Psoas muscle (tissue), 8 donors: ENCODE measurements around the gene RRP15. TPM values are rescaled to one million over a fixed set of nuclear protein-coding genes. Genes with fewer than 3 reads are reported as not detected.
"Not testable (repeated sequence)": the region's sequence is repeated elsewhere in the genome, so short reads cannot be mapped to it uniquely, and the experiment has no call there.

Experiments
- ATAC-seq, 4 donors: fragments of 200-7000 bp; cut with Tn5 transposase; one replicate each; pipeline ENCODE4 v1.9.1; 2020; ENCODE audit warnings: moderate library complexity in 3 of 4, mild to moderate bottlenecking in 2 of 4
- DNase-seq, 2 donors: peaks; one replicate each; pipeline ENCODE4 v3.0.0-alpha.2; 2020
- H3K27ac ChIP-seq: fragments of 200-600 bp; one replicate; pipeline ENCODE4 v1.8.0; 2022
- H3K27me3 ChIP-seq, 3 donors: fragments of 200-600 bp in 1 of 3; one replicate each; pipeline versions ENCODE4 v1.6.1 to v1.8.0; 2013 to 2022; ENCODE audit warnings: low read length in 2 of 3, mild to moderate bottlenecking in 2 of 3, moderate library complexity in 1 of 3; ENCODE audit not compliant: insufficient read depth in 3 of 3
- H3K36me3 ChIP-seq, 2 donors: fragments of 200-600 bp in 1 of 2; one replicate each; pipeline versions ENCODE4 v1.6.1 to v1.8.0; 2013 to 2022; ENCODE audit warnings: low read depth in 1 of 2, mild to moderate bottlenecking in 1 of 2, moderate library complexity in 1 of 2; ENCODE audit not compliant: insufficient read depth in 1 of 2
- H3K4me1 ChIP-seq: fragments of 200-600 bp; one replicate; pipeline ENCODE4 v1.8.0; 2022
- H3K4me3 ChIP-seq: fragments of 200-600 bp; one replicate; pipeline ENCODE4 v1.8.0; 2022; ENCODE audit warnings: mild to moderate bottlenecking
- H3K9me3 ChIP-seq: fragments of 200-600 bp; one replicate; pipeline ENCODE4 v1.8.0; 2022
- WGBS, 3 donors: extraction: QIAGEN DNeasy Blood & Tissue Kit; methylation state at CpG; one replicate each; pipeline versions ENCODE4 v1.1.6 to v1.1.7; 2013; 5-methylcytosine and 5-hydroxymethylcytosine counted together
- intact Hi-C, 2 donors: fragments of 100-400 bp; cut with DNase I; formaldehyde crosslinking; loops; one replicate each; pipeline versions ENCODE4 v1.11.0 to v1.14.2; 2022
- polyA plus RNA-seq, 3 donors: library from polyadenylated mRNA; stranded (reverse); fragments of 200-250 nt; gene quantifications; one replicate each; pipeline ENCODE4 v1.2.3, GENCODE V29; 2013
- total RNA-seq, 4 donors: library from RNA; stranded (reverse); fragmentation: NEBNext Ultra II Directional in 2 of 4; extraction: Animal tissue kit (Norgen Biotek cat#: 25700) in 2 of 4; gene quantifications; one replicate each; pipeline versions ENCODE4 v1.2.1 to v1.2.4, GENCODE V29; 2021 to 2023
- TF ChIP-seq, protein P1 (sequence below): fragments of 200-600 bp; IDR thresholded peaks from one replicate; pipeline ENCODE4 v1.8.0; 2022; ENCODE audit warnings: antibody characterized with exemption
- donor health status: healthy with polysubstance abuse.
- donor health status: DM: no; HTN: no; CAD: no; lungs with moderate emphysema.
- donor health status: Bipolar disorder and iron deficiency.
- donor health status: healthy.
- donor health status: DM: yes; HTN: yes; CAD: no.
- donor health status: DM: no; HTN: no; CAD: no.
- donor health status: DM: no; HTN: no; CAD: no.
- donor health status: DM: yes; HTN: yes; CAD: no.

RRP15 gene
- total and polyA plus RNA-seq, 7 donors = 10.1 to 58.4 (median 32.0) TPM

DNA sequence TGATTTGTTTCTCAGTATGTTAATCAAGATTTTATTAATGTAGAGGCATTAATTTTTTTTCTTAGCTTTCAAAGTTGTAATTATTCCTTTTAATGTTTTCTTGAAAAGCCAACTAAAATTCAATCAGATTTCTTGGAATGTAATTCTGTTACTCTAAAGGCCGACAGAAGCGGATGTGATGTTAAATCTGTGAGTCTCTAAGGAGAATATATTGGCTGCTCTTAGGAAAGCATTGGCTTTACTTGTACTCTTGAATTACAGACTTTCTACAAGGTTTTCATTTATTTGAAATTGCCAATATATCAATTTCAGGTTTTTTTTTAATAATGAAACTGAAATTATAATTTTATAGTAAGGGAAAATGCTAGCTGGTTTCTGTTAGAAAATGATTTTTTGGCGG, 29.2 kb downstream of the RRP15 start:
- intact Hi-C loops = loop anchor here in 1 of 2 donors (10.0 kb wide), 1 partner anchor 1260 kb away; no protein-coding TSS in a partner anchor
- TF ChIP-seq, protein P1, sequence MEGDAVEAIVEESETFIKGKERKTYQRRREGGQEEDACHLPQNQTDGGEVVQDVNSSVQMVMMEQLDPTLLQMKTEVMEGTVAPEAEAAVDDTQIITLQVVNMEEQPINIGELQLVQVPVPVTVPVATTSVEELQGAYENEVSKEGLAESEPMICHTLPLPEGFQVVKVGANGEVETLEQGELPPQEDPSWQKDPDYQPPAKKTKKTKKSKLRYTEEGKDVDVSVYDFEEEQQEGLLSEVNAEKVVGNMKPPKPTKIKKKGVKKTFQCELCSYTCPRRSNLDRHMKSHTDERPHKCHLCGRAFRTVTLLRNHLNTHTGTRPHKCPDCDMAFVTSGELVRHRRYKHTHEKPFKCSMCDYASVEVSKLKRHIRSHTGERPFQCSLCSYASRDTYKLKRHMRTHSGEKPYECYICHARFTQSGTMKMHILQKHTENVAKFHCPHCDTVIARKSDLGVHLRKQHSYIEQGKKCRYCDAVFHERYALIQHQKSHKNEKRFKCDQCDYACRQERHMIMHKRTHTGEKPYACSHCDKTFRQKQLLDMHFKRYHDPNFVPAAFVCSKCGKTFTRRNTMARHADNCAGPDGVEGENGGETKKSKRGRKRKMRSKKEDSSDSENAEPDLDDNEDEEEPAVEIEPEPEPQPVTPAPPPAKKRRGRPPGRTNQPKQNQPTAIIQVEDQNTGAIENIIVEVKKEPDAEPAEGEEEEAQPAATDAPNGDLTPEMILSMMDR = no peak
- 88 to 93% (median 92%) methylated on average over 3 of the region's 3 CpGs for WGBS, 3 donors
- DNase-seq (no peak), ATAC-seq (no peak)
- H3K27ac ChIP-seq = no peak overlapping the region
- no peaks in the 10 kb centered on the region for H3K9me3 ChIP-seq
- peaks cover 0 to 26% of the 10 kb centered on the region in 2 donors for H3K36me3 ChIP-seq
- H3K4me1 ChIP-seq = no peaks in the 10 kb centered on the region
- no peaks in the 10 kb centered on the region for H3K27me3 ChIP-seq
- H3K4me3 ChIP-seq = no peak overlapping the region

DNA sequence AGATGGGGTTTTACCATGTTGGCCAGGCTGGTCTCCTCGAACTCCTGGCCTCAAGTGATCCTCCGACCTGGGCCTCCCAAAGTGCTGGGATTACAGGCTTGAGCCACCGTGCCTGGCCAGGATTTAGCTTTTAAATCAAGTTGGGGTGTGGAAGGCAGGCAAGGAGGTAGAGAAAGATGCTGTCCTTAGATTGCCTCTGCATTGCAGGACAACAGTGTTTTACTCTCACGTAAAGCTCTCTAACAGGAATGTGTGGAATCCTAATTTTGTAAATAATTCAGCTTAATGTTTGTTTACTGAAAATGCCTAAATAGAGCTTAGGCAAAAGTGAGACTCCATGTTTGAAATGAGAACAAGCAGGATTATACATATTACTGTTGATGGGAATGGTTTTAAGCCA, 30.5 kb downstream of the RRP15 start:
- peaks cover 0 to 14% of the 10 kb centered on the region in 2 donors for H3K36me3 ChIP-seq
- H3K27me3 ChIP-seq = no peaks in the 10 kb centered on the region
- WGBS, 3 donors = 92 to 94% (median 93%) methylated on average over 4 of the region's 4 CpGs
- no peaks in the 10 kb centered on the region for H3K4me1 ChIP-seq
- H3K4me3 ChIP-seq = no peak overlapping the region
- intact Hi-C loops = loop anchor here in 1 of 2 donors (10.0 kb wide), 1 partner anchor 1259 kb away; no protein-coding TSS in a partner anchor
- ATAC-seq = no peak
- DNase-seq = no peak
- no peak overlapping the region for H3K27ac ChIP-seq
- TF ChIP-seq, protein P1 = no peak
- H3K9me3 ChIP-seq = no peaks in the 10 kb centered on the region

DNA sequence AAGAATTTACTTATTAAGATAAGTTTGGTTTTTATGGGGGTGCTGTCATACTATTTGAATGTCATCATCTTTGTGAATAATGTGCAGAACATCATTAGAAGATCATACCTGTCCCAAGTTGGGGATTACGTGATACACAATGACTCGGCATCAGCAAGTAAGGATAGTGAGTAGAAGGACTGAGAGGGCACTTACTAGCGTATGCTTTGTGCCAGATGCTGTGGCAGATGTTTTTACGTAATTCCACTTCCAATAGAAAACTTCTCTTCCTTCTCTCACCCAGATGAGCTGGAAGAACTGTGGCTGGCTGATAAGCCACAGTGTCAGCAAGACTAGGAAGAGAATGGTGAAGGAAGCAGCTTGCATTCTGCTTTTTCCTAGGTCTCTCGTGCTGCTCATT, 32.0 kb downstream of the RRP15 start:
- H3K4me1 ChIP-seq = no peaks in the 10 kb centered on the region
- DNase-seq (no peak), ATAC-seq (no peak)
- 83 to 86% (median 86%) methylated on average over 5 of the region's 5 CpGs for WGBS, 3 donors
- H3K4me3 ChIP-seq = no peak overlapping the region
- no peaks in the 10 kb centered on the region for H3K27me3 ChIP-seq
- H3K9me3 ChIP-seq = no peaks in the 10 kb centered on the region
- H3K27ac ChIP-seq = no peak overlapping the region
- intact Hi-C loops = loop anchor here in 1 of 2 donors (10.0 kb wide), 1 partner anchor 1258 kb away; no protein-coding TSS in a partner anchor
- peaks cover 0 to 10% of the 10 kb centered on the region in 2 donors for H3K36me3 ChIP-seq
- TF ChIP-seq, protein P1 = no peak

DNA sequence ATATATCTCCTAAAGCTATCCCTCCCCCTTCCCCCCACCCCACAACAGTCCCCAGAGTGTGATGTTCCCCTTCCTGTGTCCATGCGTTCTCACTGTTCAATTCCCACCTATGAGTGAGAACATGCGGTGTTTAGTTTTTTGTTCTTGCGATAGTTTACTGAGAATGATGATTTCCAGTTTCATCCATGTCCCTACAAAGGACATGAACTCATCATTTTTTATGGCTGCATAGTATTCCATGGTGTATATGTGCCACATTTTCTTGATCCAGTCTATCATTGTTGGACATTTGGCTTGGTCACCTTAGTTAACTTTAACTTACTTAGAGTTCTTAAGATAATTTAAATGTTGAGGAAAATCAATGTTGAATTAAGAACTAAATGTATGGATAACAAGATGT, 35.1 kb downstream of the RRP15 start:
- intact Hi-C loops, H3K9me3 ChIP-seq, ATAC-seq, H3K4me3 ChIP-seq, H3K27ac ChIP-seq, H3K4me1 ChIP-seq, H3K27me3 ChIP-seq, DNase-seq: not testable (repeated sequence)
- H3K36me3 ChIP-seq = peaks cover 0 to 27% of the 10 kb centered on the region in 2 donors
- WGBS, 3 donors = 98 to 100% (median 100%) methylated on average over 1 to 3 of the region's 3 CpGs

DNA sequence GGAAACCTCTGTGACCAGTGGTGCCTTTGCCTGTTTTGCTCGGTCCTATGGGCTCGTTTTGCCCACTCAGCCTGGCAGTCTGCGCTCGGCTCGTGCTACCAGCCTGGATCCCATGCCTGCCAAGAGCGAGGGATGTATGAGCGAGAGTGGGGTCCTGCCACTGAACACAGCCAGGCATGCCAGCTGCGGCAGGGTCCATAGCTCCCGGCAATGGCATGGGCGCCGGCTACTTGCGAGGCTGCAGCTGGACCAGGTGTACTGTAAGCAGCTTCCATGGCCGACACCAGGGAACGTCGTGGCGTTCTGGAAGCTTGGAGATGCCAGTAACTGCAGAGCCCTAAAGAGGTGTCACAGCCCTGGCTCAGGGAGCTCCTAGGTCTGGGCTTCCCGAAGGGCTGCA, 37.7 kb downstream of the RRP15 start:
- Histone ChIP-seq H3K9me3 (no peaks in the 10 kb centered on the region), H3K27me3 (no peaks in the 10 kb centered on the region), H3K36me3 (peaks cover 0 to 27% of the 10 kb centered on the region in 2 donors), H3K27ac (no peak overlapping the region), H3K4me3 (no peak overlapping the region), H3K4me1 (no peaks in the 10 kb centered on the region)
- intact Hi-C loops = no loop called here
- TF ChIP-seq, protein P1 = no peak
- ATAC-seq = no peak
- WGBS, 3 donors = 93 to 95% (median 95%) methylated on average over 17 of the region's 17 CpGs
- no peak for DNase-seq
